Measurements from ENCODE around the gene NR2C1. TPM values are rescaled to one million over a fixed set of nuclear protein-coding genes. Genes with fewer than 3 reads are reported as not detected.

NR2C1 gene
- total RNA-seq, 1 donor from 2014 or later: 44.3 TPM

- Histone ChIP-seq H2AFZ (ENCODE audit: low read depth, low read length) (no peak overlapping the region), H3K79me2 (ENCODE audit: insufficient read depth, low read length) (no peaks in the 10 kb centered on the region), H3K4me2 (ENCODE audit: low read length) (peak overlapping the region; percentile 74), H3K27me3 (ENCODE audit: insufficient read depth, low read length) (no peaks in the 10 kb centered on the region), H3K4me3 (ENCODE audit: insufficient read depth, low read depth, low read length) (peak overlapping the region; percentile 13), H3K4me1 (ENCODE audit: insufficient read depth, low read length) (peaks cover 22% of the 10 kb centered on the region), H4K20me1 (ENCODE audit: insufficient read depth, low read length) (no peaks in the 10 kb centered on the region), H3K36me3 (ENCODE audit: insufficient read depth, low read length) (no peaks in the 10 kb centered on the region), H3K9ac (ENCODE audit: low read length) (peak overlapping the region; percentile 49), H3K27ac (ENCODE audit: low read depth, low read length) (peak overlapping the region; percentile 82), H3K9me3 (ENCODE audit: insufficient read depth, low read depth, low read length) (no peaks in the 10 kb centered on the region)
- Mint-ChIP-seq H3K9me3 (ENCODE audit: unreplicated experiment) (no peaks in the 10 kb centered on the region), H3K27ac (ENCODE audit: unreplicated experiment) (peak overlapping the region; percentile 91), H3K36me3 (ENCODE audit: low read depth, unreplicated experiment) (peaks cover 4% of the 10 kb centered on the region), H3K27me3 (ENCODE audit: low read depth, unreplicated experiment) (no peaks in the 10 kb centered on the region), H3K4me3 (ENCODE audit: unreplicated experiment) (no peak overlapping the region), H3K4me1 (ENCODE audit: low read depth, unreplicated experiment) (peaks cover 15% of the 10 kb centered on the region)
- DNase-seq (ENCODE audit: low read depth) (peak; percentile 90), FAIRE-seq (peak; percentile 50)
- no peak for TF ChIP-seq EZH2 (IDR thresholded peaks at IDR 0.05; ENCODE audit: insufficient read depth, low read length)
- TF ChIP-seq, protein P1, sequence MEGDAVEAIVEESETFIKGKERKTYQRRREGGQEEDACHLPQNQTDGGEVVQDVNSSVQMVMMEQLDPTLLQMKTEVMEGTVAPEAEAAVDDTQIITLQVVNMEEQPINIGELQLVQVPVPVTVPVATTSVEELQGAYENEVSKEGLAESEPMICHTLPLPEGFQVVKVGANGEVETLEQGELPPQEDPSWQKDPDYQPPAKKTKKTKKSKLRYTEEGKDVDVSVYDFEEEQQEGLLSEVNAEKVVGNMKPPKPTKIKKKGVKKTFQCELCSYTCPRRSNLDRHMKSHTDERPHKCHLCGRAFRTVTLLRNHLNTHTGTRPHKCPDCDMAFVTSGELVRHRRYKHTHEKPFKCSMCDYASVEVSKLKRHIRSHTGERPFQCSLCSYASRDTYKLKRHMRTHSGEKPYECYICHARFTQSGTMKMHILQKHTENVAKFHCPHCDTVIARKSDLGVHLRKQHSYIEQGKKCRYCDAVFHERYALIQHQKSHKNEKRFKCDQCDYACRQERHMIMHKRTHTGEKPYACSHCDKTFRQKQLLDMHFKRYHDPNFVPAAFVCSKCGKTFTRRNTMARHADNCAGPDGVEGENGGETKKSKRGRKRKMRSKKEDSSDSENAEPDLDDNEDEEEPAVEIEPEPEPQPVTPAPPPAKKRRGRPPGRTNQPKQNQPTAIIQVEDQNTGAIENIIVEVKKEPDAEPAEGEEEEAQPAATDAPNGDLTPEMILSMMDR (IDR thresholded peaks at IDR 0.05; ENCODE audit: insufficient read depth, low read depth, low read length): no peak
Measured at GRCh38 chr12:95118138-95118787, 44.8 kb upstream of the NR2C1 start.

GRCh38 chr12:95117178-95117599 lies 43.8 kb upstream of the NR2C1 start:
- FAIRE-seq: peak; percentile 66
- H3K4me1 ChIP-seq (ENCODE audit: insufficient read depth, low read length): peaks cover 22% of the 10 kb centered on the region
- no peak overlapping the region for H3K4me3 ChIP-seq (ENCODE audit: insufficient read depth, low read depth, low read length)
- peak overlapping the region; percentile 26 for H3K27ac Mint-ChIP-seq (ENCODE audit: unreplicated experiment)
- no peak overlapping the region for H3K27ac ChIP-seq (ENCODE audit: low read depth, low read length)
- H3K9me3 Mint-ChIP-seq (ENCODE audit: unreplicated experiment): no peaks in the 10 kb centered on the region
- no peak overlapping the region for H3K9ac ChIP-seq (ENCODE audit: low read length)
- peak; percentile 46 for DNase-seq (ENCODE audit: low read depth)
- H4K20me1 ChIP-seq (ENCODE audit: insufficient read depth, low read length): no peaks in the 10 kb centered on the region
- H2AFZ ChIP-seq (ENCODE audit: low read depth, low read length): no peak overlapping the region
- H3K4me1 Mint-ChIP-seq (ENCODE audit: low read depth, unreplicated experiment): peaks cover 15% of the 10 kb centered on the region
- no peak for TF ChIP-seq EZH2 (IDR thresholded peaks at IDR 0.05; ENCODE audit: insufficient read depth, low read length)
- TF ChIP-seq, protein P1 (IDR thresholded peaks at IDR 0.05; ENCODE audit: insufficient read depth, low read depth, low read length): peak; percentile 76
- H3K36me3 Mint-ChIP-seq (ENCODE audit: low read depth, unreplicated experiment): peaks cover 6% of the 10 kb centered on the region
- no peak overlapping the region for H3K4me2 ChIP-seq (ENCODE audit: low read length)
- H3K79me2 ChIP-seq (ENCODE audit: insufficient read depth, low read length): no peaks in the 10 kb centered on the region
- H3K27me3 ChIP-seq (ENCODE audit: insufficient read depth, low read length): no peaks in the 10 kb centered on the region
- H3K27me3 Mint-ChIP-seq (ENCODE audit: low read depth, unreplicated experiment): no peaks in the 10 kb centered on the region
- H3K9me3 ChIP-seq (ENCODE audit: insufficient read depth, low read depth, low read length): no peaks in the 10 kb centered on the region
- H3K4me3 Mint-ChIP-seq (ENCODE audit: unreplicated experiment): peak overlapping the region; percentile 50
- peaks cover 4% of the 10 kb centered on the region for H3K36me3 ChIP-seq (ENCODE audit: insufficient read depth, low read length)

DNA sequence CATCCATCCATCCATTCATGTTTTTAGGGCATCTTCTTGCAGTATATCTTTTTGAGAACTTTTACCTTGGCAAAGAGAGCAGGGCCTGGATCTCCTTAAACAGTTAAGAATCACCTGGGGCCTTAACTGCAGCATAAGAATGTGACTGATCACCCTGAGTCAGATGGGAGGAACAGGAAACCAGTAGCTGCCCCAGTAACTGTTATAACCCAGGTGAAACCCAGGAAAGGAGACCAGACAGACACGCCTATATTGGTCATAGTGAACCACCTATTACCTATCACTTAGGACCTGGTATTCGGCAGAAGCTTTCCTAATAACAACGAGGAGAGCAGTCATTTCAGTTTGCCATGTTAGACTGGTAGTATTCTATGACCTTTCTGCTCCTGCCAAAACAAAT lies 43.4 kb upstream of the NR2C1 start:
- no peak overlapping the region for H3K4me3 ChIP-seq (ENCODE audit: insufficient read depth, low read depth, low read length)
- TF ChIP-seq, protein P1 (IDR thresholded peaks at IDR 0.05; ENCODE audit: insufficient read depth, low read depth, low read length): no peak
- TF ChIP-seq EZH2 (IDR thresholded peaks at IDR 0.05; ENCODE audit: insufficient read depth, low read length): no peak
- H3K36me3 ChIP-seq (ENCODE audit: insufficient read depth, low read length): peaks cover 4% of the 10 kb centered on the region
- no peaks in the 10 kb centered on the region for H3K9me3 ChIP-seq (ENCODE audit: insufficient read depth, low read depth, low read length)
- Mint-ChIP-seq H3K4me1 (ENCODE audit: low read depth, unreplicated experiment) (peaks cover 15% of the 10 kb centered on the region), H3K27ac (ENCODE audit: unreplicated experiment) (no peak overlapping the region), H3K9me3 (ENCODE audit: unreplicated experiment) (no peaks in the 10 kb centered on the region), H3K36me3 (ENCODE audit: low read depth, unreplicated experiment) (peaks cover 6% of the 10 kb centered on the region), H3K4me3 (ENCODE audit: unreplicated experiment) (no peak overlapping the region), H3K27me3 (ENCODE audit: low read depth, unreplicated experiment) (no peaks in the 10 kb centered on the region)
- H3K27ac ChIP-seq (ENCODE audit: low read depth, low read length): no peak overlapping the region
- H2AFZ ChIP-seq (ENCODE audit: low read depth, low read length): no peak overlapping the region
- H3K9ac ChIP-seq (ENCODE audit: low read length): no peak overlapping the region
- DNase-seq (ENCODE audit: low read depth): no peak
- no peaks in the 10 kb centered on the region for H3K27me3 ChIP-seq (ENCODE audit: insufficient read depth, low read length)
- no peaks in the 10 kb centered on the region for H3K79me2 ChIP-seq (ENCODE audit: insufficient read depth, low read length)
- no peak for FAIRE-seq
- H4K20me1 ChIP-seq (ENCODE audit: insufficient read depth, low read length): no peaks in the 10 kb centered on the region
- peaks cover 22% of the 10 kb centered on the region for H3K4me1 ChIP-seq (ENCODE audit: insufficient read depth, low read length)
- H3K4me2 ChIP-seq (ENCODE audit: low read length): no peak overlapping the region

All from astrocyte (in vitro differentiated cells and primary cell).